ENCODE data around the gene CDC37L1.

The CDC37L1 gene

GRCh38 chr9:4704129-4704528 lies 24.8 kb downstream of the CDC37L1 start:
- ChIA-PET CTCF (no interaction called here), POLR2A (ENCODE audit: low non-redundant PET) (no interaction called here)
- DNase-seq (ENCODE audit: low spot score), result no peak
- no peak overlapping the region for H3K27ac ChIP-seq
- no peak for TF ChIP-seq CTCF (conservative IDR thresholded peaks at IDR 0.05; ENCODE audit: low read depth)

- ChIA-PET CTCF (no interaction called here), POLR2A (ENCODE audit: low non-redundant PET) (no interaction called here)
- no peak for DNase-seq (ENCODE audit: low spot score)
Observed at GRCh38 chr9:4706021-4706420, 26.7 kb downstream of the CDC37L1 start.

GRCh38 chr9:4706971-4707622 lies 27.7 kb downstream of the CDC37L1 start:
- DNase-seq (ENCODE audit: low spot score), result no peak
- no peak overlapping the region for H3K27ac ChIP-seq
- ChIA-PET CTCF (no interaction called here), POLR2A (ENCODE audit: low non-redundant PET) (no interaction called here)
- no peak for TF ChIP-seq CTCF (conservative IDR thresholded peaks at IDR 0.05; ENCODE audit: low read depth)

More at GRCh38 chr9:4706021-4706420, 26.7 kb downstream of the CDC37L1 start:
- no peak overlapping the region for H3K27ac ChIP-seq
- no peak for TF ChIP-seq CTCF (conservative IDR thresholded peaks at IDR 0.05; ENCODE audit: low read depth)

GRCh38 chr9:4709380-4709779 lies 30.0 kb downstream of the CDC37L1 start:
- DNase-seq (ENCODE audit: low spot score), result no peak
- no peak for TF ChIP-seq CTCF (conservative IDR thresholded peaks at IDR 0.05; ENCODE audit: low read depth)
- H3K27ac ChIP-seq, result no peak overlapping the region
- ChIA-PET POLR2A (ENCODE audit: low non-redundant PET) (no interaction called here), CTCF (interaction anchor here (0.7 kb wide), 1 partner anchor 60 kb away, joined by 4 read pairs; no protein-coding TSS in a partner anchor)

- CTCF ChIA-PET, result no interaction called here
Observed at GRCh38 chr9:4713849-4714248, 34.5 kb downstream of the CDC37L1 start.

GRCh38 chr9:4714266-4715016 lies 35.1 kb downstream of the CDC37L1 start:
- H3K27ac ChIP-seq, result no peak overlapping the region
- POLR2A ChIA-PET (ENCODE audit: low non-redundant PET), result no interaction called here
- TF ChIP-seq CTCF (conservative IDR thresholded peaks at IDR 0.05; ENCODE audit: low read depth), result no peak
- CTCF ChIA-PET, result interaction anchor here (0.7 kb wide), 1 partner anchor 869 kb away, joined by 3 read pairs; no protein-coding TSS in a partner anchor
- no peak for DNase-seq (ENCODE audit: low spot score)

More at GRCh38 chr9:4713849-4714248, 34.5 kb downstream of the CDC37L1 start:
- no peak overlapping the region for H3K27ac ChIP-seq
- no peak for TF ChIP-seq CTCF (conservative IDR thresholded peaks at IDR 0.05; ENCODE audit: low read depth)
- no peak for DNase-seq (ENCODE audit: low spot score)
- POLR2A ChIA-PET (ENCODE audit: low non-redundant PET), result no interaction called here
